GM12801 (cell line): ENCODE data around the gene ABCC1.

Experiments
- CTCF ChIP-seq: IDR thresholded peaks from one replicate; pipeline ENCODE4 v1.5.1; 2011; ENCODE audit warnings: control low read depth; ENCODE audit not compliant: insufficient read length; ENCODE audit errors: extremely low read depth

ABCC1 gene

GRCh38 chr16:16006650-16007049, 57.2 kb downstream of the ABCC1 start:
- TF ChIP-seq CTCF: no peak

GRCh38 chr16:16007743-16008111, 58.3 kb downstream of the ABCC1 start:
- TF ChIP-seq CTCF: no peak

GRCh38 chr16:16008666-16009065, 59.2 kb downstream of the ABCC1 start:
- TF ChIP-seq CTCF: no peak

GRCh38 chr16:16009401-16009800, 60.0 kb downstream of the ABCC1 start:
- TF ChIP-seq CTCF: no peak

GRCh38 chr16:16010194-16010593, 60.8 kb downstream of the ABCC1 start:
- no peak for TF ChIP-seq CTCF

GRCh38 chr16:16012144-16012543, 62.7 kb downstream of the ABCC1 start:
- TF ChIP-seq CTCF: no peak

- no peak for TF ChIP-seq CTCF
Observed at GRCh38 chr16:16013812-16014211, 64.4 kb downstream of the ABCC1 start.
